GM13977 (cell line): ENCODE data around the gene TRIO.

ENCODE experiments used
- DNase-seq: peaks from one replicate; pipeline ENCODE4 v3.0.0; 2012; ENCODE audit warnings: low spot score
- in situ Hi-C: fragments of 300-500 bp; cut with MboI; formaldehyde crosslinking; loops from one replicate; pipeline ENCODE4 v1.12.0; 2022; ENCODE audit warnings: low sequenced_read_pairs, low pct_unique_long_range_greater_than_20kb, mixed read lengths, inconsistent platforms; ENCODE audit not compliant: unreplicated experiment
- TF ChIP-seq, protein P1 (sequence below): IDR thresholded peaks from 2 replicates; pipeline ENCODE4 v1.5.1; 2012; ENCODE audit warnings: mild to moderate bottlenecking, control low read depth; ENCODE audit not compliant: insufficient read depth; ENCODE audit errors: extremely low read depth, missing control alignments

The TRIO gene

DNA sequence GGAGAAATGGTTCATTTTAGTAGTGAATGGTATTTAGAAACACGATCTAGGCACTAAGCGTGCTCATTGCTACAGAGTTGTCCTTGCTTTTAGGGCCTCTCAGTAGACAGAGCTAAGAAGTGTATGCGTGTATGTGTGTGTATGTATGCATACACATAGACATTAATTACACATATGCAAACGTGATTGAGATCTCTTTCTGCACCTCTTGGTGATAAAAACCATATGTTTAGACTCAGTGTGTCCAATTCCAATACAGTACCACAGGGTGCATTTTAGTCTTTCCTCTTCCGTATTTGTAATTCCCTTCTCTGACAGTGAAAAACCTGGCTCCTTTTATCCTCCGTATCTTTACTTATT, 13.1 kb downstream of the TRIO start:
- TF ChIP-seq, protein P1, sequence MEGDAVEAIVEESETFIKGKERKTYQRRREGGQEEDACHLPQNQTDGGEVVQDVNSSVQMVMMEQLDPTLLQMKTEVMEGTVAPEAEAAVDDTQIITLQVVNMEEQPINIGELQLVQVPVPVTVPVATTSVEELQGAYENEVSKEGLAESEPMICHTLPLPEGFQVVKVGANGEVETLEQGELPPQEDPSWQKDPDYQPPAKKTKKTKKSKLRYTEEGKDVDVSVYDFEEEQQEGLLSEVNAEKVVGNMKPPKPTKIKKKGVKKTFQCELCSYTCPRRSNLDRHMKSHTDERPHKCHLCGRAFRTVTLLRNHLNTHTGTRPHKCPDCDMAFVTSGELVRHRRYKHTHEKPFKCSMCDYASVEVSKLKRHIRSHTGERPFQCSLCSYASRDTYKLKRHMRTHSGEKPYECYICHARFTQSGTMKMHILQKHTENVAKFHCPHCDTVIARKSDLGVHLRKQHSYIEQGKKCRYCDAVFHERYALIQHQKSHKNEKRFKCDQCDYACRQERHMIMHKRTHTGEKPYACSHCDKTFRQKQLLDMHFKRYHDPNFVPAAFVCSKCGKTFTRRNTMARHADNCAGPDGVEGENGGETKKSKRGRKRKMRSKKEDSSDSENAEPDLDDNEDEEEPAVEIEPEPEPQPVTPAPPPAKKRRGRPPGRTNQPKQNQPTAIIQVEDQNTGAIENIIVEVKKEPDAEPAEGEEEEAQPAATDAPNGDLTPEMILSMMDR = no peak
- in situ Hi-C loops = loop anchor here (10.0 kb wide), 1 partner anchor 49 kb away; no protein-coding TSS in a partner anchor

DNA sequence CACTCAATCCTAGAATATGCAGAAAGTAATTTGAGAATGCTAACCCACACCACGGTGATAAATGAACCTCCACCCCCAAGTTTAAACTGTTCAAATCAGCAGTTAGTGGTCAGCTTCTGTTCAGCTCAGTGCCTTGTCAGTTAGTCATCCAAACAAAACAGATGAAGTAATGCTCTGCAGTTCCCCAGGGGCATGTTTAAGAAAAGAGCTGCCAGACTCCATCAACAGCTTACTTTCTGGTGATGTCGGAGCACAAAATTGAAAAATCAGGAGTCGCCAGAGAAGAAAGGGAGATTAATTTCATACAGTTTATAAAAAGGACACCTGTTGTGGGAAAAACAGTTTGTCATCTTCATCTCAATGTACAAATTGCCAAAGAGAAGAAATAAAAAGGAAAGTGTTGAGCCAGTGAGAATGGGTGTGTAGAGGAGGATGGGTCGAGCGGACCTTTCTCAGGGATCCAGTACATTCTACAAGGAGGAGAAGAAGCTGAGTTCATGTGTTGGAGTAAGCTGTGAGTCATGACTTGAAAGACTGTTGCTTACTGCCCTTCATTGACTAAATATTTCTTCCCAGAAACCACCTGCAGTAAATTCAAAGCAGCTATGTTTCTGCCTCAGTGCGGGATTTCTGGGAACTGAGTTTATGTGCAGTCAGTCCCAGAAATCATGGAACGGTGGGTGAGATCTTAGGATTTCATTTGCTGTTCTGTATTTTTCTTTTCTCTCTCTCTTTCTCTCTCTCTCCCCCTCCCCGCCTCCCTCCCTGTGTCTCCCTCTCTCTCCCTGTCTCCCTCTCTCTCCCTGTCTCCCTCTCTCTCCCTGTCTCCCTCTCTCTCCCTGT, 13.7 kb downstream of the TRIO start:
- TF ChIP-seq, protein P1 = no peak
- DNase-seq = peak; percentile 65
- in situ Hi-C loops = loop anchor here (10.0 kb wide), 1 partner anchor 48 kb away; no protein-coding TSS in a partner anchor

More for the DNA sequence above, 13.1 kb downstream of the TRIO start:
- no peak for DNase-seq

DNA sequence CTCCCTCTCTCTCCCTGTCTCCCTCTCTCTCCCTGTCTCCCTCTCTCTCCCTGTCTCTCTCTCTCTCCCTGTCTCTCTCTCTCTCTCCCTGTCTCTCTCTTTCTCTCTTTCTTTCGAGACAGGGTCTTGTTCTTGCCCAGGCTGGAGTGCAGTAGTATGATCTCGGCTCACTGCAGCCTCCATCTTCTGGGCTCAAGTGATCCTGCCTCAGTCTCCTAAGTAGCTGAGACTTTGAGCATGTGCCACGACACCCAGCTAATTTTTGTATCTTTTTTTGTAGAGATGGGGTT, 14.3 kb downstream of the TRIO start:
- TF ChIP-seq, protein P1 = no peak
- in situ Hi-C loops = loop anchor here (10.0 kb wide), 1 partner anchor 47 kb away; no protein-coding TSS in a partner anchor
- no peak for DNase-seq

DNA sequence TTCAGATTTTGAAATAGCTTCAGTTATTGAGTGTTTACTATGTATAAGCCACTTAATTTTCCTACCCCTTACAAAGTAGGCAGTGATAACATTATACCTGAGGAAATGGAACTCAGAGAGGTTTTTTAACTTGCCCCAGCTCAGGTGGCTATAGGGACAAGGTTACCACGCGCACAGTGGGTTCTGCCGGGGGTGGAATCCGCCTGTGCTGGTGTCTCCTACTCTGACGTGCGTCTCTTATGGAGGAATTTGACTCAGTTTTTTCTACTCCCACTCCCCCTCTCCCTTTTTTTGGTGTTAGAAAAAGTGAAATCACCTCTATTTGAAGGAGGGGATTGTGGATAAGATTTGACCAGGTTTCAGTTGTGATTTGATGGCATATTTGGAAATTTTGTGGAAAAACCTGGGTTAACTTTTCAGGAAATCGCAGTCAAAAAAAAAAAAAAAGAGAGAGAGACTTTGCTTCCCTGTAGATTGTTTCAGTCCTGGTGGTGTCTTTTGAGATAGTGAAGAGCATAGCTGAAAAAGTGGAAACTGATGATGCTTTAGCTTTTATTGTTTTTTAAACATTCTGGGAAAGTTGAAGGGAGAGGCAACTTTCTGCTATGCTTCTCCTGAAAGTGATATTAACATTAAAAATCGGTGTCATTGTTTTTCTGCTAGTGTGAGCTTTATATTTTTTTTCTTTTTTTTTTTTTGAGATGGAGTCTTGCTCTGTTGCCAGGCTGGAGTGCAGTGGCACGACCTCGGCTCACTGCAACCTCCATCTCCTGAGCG, 15.9 kb downstream of the TRIO start:
- TF ChIP-seq, protein P1 = no peak
- in situ Hi-C loops = loop anchor here (10.0 kb wide), 1 partner anchor 46 kb away; no protein-coding TSS in a partner anchor
- no peak for DNase-seq

DNA sequence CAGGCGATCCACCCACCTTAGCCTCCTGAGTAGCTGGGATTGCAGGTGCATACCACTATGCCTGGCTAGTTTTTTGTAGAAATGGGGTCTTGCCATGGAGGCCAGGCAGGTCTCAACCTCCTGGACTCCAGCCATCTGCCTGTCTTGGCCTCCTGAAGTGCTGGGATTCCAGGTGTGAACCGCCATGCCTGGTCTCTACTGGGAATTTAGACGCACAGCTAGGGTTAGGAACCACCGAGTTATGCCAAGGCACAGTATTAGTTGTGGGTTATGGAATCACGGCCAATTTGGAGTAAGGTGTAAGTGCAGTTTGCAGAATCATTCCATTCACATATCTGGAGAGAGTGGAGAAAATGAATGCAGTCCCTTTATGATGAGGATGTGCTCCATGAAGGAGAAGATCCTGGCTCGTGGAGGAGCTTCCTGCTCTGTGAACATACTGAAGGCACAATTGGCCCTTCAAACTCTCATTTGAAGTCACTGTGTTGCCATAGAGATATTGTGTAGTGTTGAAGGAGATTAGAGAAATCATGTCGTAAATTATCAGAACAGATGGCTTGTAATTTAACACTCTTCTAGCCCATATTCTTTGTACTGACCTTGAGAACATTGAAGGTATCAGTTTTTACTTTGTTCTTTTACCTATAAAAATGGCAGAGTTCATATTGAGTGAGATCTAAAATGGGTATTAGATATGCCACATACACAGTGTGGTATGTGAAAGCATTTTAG, 18.8 kb downstream of the TRIO start:
- TF ChIP-seq, protein P1 = no peak
- DNase-seq = no peak
- in situ Hi-C loops = no loop called here
